C4-2B (cell line): ENCODE results near the gene TBX21.
"Not testable (repeated sequence)": the region's sequence is repeated elsewhere in the genome, so short reads cannot be mapped to it uniquely, and the experiment has no call there.

Experiments used
- H3K27ac ChIP-seq: fragments of 450-650 bp; 2 replicates; pipeline ENCODE4 v1.5.1; 2017
- ZFX ChIP-seq: fragments of 450-650 bp; IDR thresholded peaks from 2 replicates; pipeline ENCODE4 v1.6.1; 2017
- TF ChIP-seq, protein P1 (sequence below): fragments of 450-650 bp; conservative IDR thresholded peaks from 2 replicates; pipeline ENCODE4 v1.5.1; 2017; ENCODE audit warnings: mild to moderate bottlenecking

Gene TBX21

DNA sequence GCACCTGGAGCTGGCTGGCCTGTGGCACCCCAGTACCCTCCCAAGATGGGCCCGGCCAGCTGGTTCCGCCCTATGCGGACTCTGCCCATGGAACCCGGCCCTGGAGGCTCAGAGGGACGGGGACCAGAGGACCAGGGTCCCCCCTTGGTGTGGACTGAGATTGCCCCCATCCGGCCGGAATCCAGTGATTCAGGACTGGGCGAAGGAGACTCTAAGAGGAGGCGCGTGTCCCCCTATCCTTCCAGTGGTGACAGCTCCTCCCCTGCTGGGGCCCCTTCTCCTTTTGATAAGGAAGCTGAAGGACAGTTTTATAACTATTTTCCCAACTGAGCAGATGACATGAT, 12.0 kb downstream of the TBX21 start:
- TF ChIP-seq, protein P1, sequence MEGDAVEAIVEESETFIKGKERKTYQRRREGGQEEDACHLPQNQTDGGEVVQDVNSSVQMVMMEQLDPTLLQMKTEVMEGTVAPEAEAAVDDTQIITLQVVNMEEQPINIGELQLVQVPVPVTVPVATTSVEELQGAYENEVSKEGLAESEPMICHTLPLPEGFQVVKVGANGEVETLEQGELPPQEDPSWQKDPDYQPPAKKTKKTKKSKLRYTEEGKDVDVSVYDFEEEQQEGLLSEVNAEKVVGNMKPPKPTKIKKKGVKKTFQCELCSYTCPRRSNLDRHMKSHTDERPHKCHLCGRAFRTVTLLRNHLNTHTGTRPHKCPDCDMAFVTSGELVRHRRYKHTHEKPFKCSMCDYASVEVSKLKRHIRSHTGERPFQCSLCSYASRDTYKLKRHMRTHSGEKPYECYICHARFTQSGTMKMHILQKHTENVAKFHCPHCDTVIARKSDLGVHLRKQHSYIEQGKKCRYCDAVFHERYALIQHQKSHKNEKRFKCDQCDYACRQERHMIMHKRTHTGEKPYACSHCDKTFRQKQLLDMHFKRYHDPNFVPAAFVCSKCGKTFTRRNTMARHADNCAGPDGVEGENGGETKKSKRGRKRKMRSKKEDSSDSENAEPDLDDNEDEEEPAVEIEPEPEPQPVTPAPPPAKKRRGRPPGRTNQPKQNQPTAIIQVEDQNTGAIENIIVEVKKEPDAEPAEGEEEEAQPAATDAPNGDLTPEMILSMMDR = no peak
- no peak for TF ChIP-seq ZFX
- H3K27ac ChIP-seq = no peak overlapping the region

DNA sequence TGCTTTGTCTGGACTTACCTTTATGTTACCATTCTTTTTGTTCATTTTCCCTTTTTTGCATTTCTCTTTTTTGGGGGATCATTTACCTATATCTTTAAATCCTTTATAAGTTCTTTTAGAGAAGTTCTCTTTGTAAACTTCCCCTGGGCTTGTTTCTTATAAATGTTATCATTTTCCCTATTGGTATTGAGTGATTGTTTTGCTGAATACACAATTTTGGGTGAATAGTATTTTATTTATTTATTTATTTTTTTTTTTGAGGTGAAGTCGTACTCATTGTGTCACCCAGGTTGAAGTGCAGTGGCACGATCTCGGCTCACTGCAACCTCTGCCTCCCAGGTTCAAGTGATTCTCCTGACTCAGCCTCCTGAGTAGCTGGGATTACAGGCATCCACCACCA, 18.4 kb downstream of the TBX21 start:
- H3K27ac ChIP-seq = no peak overlapping the region
- TF ChIP-seq, protein P1 = no peak
- TF ChIP-seq ZFX = no peak

DNA sequence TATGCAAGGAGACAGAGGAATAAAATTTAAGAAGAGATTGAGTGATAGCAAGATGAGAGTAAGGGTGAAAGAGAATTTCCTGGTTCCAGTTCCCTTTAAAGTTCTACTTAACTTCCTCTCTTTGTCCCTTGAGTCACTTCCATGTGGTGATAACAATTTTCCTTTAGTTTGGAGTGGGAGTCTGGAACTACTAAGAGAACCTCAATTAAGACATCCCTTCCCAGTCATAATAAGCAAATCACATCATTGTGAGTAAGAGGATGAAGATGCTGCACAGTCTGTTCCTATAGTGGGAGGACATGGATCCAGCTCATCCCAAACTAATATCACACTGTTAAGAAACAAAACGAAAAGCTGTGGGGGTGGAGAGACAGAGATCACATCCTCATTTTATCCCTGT, 24.4 kb downstream of the TBX21 start:
- TF ChIP-seq, protein P1 = no peak
- no peak for TF ChIP-seq ZFX
- no peak overlapping the region for H3K27ac ChIP-seq

DNA sequence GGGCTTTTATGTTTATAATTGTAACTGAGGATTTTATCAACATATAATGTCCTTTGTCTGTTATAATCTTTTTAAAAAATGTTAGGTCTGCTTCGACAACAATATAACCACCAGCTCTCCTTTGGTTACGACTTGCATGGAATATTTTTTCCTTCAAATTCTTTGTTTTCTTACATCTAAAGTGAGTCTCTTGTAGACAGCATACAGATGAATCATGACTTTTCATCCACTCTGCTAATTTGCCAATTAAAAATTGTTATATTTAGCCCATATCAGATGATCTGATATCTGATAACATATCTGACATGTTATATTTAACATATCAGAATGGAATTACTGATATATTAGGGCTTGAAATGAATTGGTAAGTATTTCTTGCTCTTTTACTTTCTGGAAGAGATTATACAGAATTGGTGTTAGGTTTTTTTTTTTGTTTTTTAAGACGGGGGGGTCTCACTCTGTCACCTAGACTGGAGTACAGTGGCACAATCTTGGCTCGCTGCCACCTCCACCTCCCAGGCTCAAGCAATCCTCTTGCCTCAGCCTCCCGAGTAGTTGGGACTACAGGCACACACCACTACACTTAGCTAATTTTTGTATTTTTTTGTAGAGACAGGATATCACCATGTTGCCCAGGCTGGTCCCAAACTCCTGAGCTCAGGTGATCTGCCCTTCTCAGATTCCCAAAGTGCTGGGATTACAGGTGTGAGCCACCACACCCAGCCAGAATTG, 27.5 kb downstream of the TBX21 start:
- H3K27ac ChIP-seq = no peak overlapping the region
- TF ChIP-seq, protein P1 = no peak
- TF ChIP-seq ZFX = no peak

DNA sequence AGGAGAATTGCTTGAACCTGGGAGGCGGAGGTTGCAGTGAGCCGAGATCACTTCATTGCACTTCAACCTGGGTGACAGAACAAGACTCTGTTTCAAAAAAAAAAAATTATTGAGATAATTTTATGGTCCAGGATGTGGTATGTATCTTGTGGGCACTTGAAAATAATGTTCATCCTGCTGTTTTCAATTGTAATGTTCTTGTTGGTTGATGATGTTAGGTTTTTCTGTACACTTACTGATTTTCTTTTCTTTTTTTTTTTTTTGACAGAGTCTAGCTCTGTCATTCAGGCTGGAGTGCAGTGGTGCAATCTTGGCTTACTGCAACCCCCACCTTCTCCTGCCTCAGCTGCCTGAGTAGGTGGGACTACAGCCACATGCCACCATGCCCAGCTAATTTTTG, 29.7 kb downstream of the TBX21 start:
- TF ChIP-seq, protein P1 = no peak
- TF ChIP-seq ZFX = no peak
- no peak overlapping the region for H3K27ac ChIP-seq

DNA sequence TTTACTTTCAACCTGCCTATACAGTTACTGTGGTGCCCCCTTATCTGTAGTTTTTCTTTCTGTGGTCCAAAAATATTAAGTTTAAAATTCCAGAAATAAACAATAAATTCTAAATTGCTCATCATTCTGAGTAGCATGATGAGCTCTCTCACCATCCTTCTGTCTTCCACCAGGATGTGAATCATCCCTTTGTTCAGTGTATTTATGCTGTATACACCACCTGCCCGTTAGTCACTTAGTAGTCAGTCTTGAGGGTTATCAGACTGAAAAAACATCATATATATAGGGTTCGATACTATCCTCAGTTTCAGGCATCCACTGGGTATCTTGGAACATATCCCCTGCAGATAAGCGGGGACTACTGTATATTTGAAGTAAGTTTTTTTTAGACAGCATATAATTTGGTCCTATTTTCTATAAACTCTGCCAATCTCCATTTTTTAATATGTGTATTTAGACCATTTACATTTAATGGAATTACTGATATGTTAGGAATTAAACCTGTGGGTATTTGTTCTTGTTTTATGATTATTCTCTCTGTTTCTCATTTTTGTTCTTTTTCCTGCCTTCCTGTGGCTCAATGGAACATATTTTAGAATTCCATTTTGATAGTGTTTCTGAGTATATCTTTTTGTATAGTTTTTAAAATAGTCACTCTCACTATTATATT, 31.0 kb downstream of the TBX21 start:
- no peak overlapping the region for H3K27ac ChIP-seq
- no peak for TF ChIP-seq ZFX
- TF ChIP-seq, protein P1 = no peak

DNA sequence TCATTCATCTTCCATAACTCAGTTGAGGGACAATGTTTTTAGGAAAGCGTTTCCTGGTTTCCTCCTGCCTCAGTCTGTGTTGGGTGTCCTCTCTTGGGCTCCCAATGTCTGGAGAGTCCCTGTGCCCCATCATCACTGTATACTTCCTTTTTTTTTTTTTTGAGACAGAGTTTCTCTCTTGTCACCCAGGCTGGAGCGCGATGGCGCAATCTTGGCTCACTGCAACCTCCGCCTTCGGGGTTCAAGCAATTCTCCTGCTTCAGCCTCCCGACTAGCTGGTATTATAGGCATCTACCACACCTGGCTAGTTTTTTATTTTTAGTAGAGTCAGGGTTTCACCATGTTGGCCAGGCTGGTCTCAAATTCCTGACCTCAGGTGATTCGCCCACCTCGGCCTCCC, 40.6 kb downstream of the TBX21 start:
- H3K27ac ChIP-seq = not testable (repeated sequence)

DNA sequence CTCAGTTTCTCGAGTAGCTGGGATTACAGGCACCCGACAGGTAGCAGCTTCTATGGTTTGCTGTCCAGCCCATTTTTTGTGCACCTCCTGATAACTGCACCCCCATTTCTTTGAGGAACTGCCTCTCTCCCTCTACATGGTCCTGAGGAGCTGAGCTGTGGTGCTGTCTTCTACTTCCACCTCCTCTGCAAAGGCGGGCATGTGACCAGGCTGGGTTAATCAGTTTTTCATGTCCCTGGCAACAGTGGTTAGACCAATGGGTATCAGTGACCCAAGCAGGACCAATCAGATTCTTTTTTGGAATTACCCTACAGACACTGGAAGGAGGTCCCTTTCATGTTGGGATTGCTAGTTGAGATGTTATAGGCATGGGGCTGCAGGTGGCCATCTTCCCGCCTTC, 41.3 kb downstream of the TBX21 start:
- TF ChIP-seq, protein P1 = no peak
- no peak for TF ChIP-seq ZFX

More for the DNA sequence above, 41.3 kb downstream of the TBX21 start:
- H3K27ac ChIP-seq = no peak overlapping the region
